IMR-90 (cell line): ENCODE results near the gene ZSCAN4. TPM values are rescaled to one million over a fixed set of nuclear protein-coding genes. Genes with fewer than 3 reads are reported as not detected.

Experiments used
- ATAC-seq: fragments of 200-7000 bp; cut with Tn5 transposase; 2 replicates; pipeline ENCODE4 v1.9.1; 2020; ENCODE audit warnings: low read depth, mild to moderate bottlenecking, moderate library complexity
- BruUV-seq: library from RNA; stranded (reverse); fragments of 400-500 nt; replicated peaks from 2 replicates; lab custom pipeline; 2021; lab: Mats Ljungman, UMichigan
- CTCF ChIA-PET: fragments of 300-600 bp; formaldehyde crosslinking; extraction: SDS; loops from one replicate; lab custom pipeline; 2021; ENCODE audit warnings: antibody characterized with exemption; lab: Yijun Ruan, JAX
- POLR2A ChIA-PET: fragments of 300-600 bp; sonication (Branson Sonifier 250); formaldehyde crosslinking; loops from one replicate; lab custom pipeline; 2022; ENCODE audit warnings: antibody characterized with exemption; ENCODE audit not compliant: unreplicated experiment; lab: Charles Lee
- DNase-seq: peaks from one replicate; pipeline ENCODE4 v3.0.0; 2013
- H2AFZ ChIP-seq: replicated peaks from 2 replicates; pipeline ENCODE3; 2013; ENCODE audit warnings: low read length, mild to moderate bottlenecking; ENCODE audit not compliant: poor library complexity
- H2AK5ac ChIP-seq: 2 replicates; pipeline ENCODE4 v1.6.1; 2013; ENCODE audit warnings: low read depth, low read length, inconsistent platforms
- H2AK9ac ChIP-seq: replicated peaks from 2 replicates; pipeline ENCODE3; 2013; ENCODE audit warnings: mild to moderate bottlenecking, low read depth, low read length, moderate library complexity; ENCODE audit not compliant: poor library complexity
- H2BK120ac ChIP-seq: 2 replicates; pipeline ENCODE4 v1.6.1; 2013; ENCODE audit warnings: low read depth, low read length, inconsistent platforms
- H2BK15ac ChIP-seq: 3 replicates; pipeline ENCODE4 v1.6.1; 2013; ENCODE audit warnings: low read depth, low read length, inconsistent platforms
- H2BK20ac ChIP-seq: 2 replicates; pipeline ENCODE4 v1.6.1; 2013; ENCODE audit warnings: low read depth, mild to moderate bottlenecking, inconsistent platforms, low read length, moderate library complexity
- H2BK5ac ChIP-seq: 2 replicates; pipeline ENCODE4 v1.6.1; 2013; ENCODE audit warnings: mild to moderate bottlenecking, low read depth, low read length, inconsistent platforms; ENCODE audit not compliant: poor library complexity, severe bottlenecking
- H3K14ac ChIP-seq: replicated peaks from 2 replicates; pipeline ENCODE4 v1.6.1; 2013; ENCODE audit warnings: low read depth, low read length, inconsistent platforms
- H3K18ac ChIP-seq: 2 replicates; pipeline ENCODE4 v1.6.1; 2013; ENCODE audit warnings: low read depth, low read length, control low read depth
- H3K23ac ChIP-seq: 2 replicates; pipeline ENCODE4 v1.6.1; 2013; ENCODE audit warnings: low read depth, low read length, inconsistent platforms
- H3K27ac ChIP-seq: 2 replicates; pipeline ENCODE4 v1.5.1; 2013; ENCODE audit warnings: mild to moderate bottlenecking, control low read depth, low read length; ENCODE audit not compliant: insufficient read depth
- H3K27me3 ChIP-seq: 2 replicates; pipeline ENCODE4 v1.6.1; 2013; ENCODE audit warnings: low read length; ENCODE audit not compliant: control insufficient read depth, insufficient read depth
- H3K36me3 ChIP-seq: 2 replicates; pipeline ENCODE4 v1.6.1; 2013; ENCODE audit warnings: low read length, mixed read lengths; ENCODE audit not compliant: control insufficient read depth, insufficient read depth
- H3K4ac ChIP-seq: 2 replicates; pipeline ENCODE4 v1.6.1; 2013; ENCODE audit warnings: low read depth, low read length, inconsistent platforms
- H3K4me1 ChIP-seq: 2 replicates; pipeline ENCODE4 v1.6.1; 2013; ENCODE audit warnings: low read length, mixed read lengths; ENCODE audit not compliant: control insufficient read depth, insufficient read depth
- H3K4me2 ChIP-seq: 2 replicates; pipeline ENCODE4 v1.6.1; 2013; ENCODE audit warnings: low read depth, mild to moderate bottlenecking, control low read depth, low read length, moderate library complexity
- H3K4me3 ChIP-seq: 2 replicates; pipeline ENCODE4 v1.5.1; 2013; ENCODE audit warnings: low read depth, mild to moderate bottlenecking, control low read depth, low read length, moderate library complexity; ENCODE audit not compliant: insufficient read depth
- H3K56ac ChIP-seq: 2 replicates; pipeline ENCODE4 v1.6.1; 2013; ENCODE audit warnings: low read length, inconsistent platforms; ENCODE audit not compliant: insufficient read depth; ENCODE audit errors: extremely low read depth
- H3K79me1 ChIP-seq, 2 experiments: 2 replicates each; pipeline ENCODE4 v1.6.1; 2013; ENCODE audit warnings: low read length in 2 of 2, inconsistent platforms in 1 of 2, low read depth in 1 of 2
- H3K9ac ChIP-seq: 2 replicates; pipeline ENCODE4 v1.6.1; 2013; ENCODE audit warnings: low read depth, low read length, control low read depth
- H3K9me1 ChIP-seq: 2 replicates; pipeline ENCODE4 v1.6.1; 2013; ENCODE audit warnings: low read length, inconsistent platforms; ENCODE audit not compliant: insufficient read depth
- H3K9me3 ChIP-seq: 2 replicates; pipeline ENCODE4 v1.6.1; 2013; ENCODE audit warnings: low read length; ENCODE audit not compliant: control insufficient read depth, insufficient read depth
- H4K20me1 ChIP-seq: 2 replicates; pipeline ENCODE4 v1.6.1; 2013; ENCODE audit warnings: low read length, inconsistent platforms; ENCODE audit not compliant: insufficient read depth
- H4K5ac ChIP-seq: 2 replicates; pipeline ENCODE4 v1.6.1; 2013; ENCODE audit warnings: mild to moderate bottlenecking, low read depth, low read length, control low read depth
- H4K8ac ChIP-seq, 2 experiments: 2 replicates each; pipeline ENCODE4 v1.6.1; 2013; ENCODE audit warnings: low read depth in 2 of 2, low read length in 2 of 2, control low read depth in 1 of 2, inconsistent platforms in 1 of 2
- H4K91ac ChIP-seq: 2 replicates; pipeline ENCODE4 v1.6.1; 2013; ENCODE audit warnings: low read depth, low read length, inconsistent platforms; ENCODE audit not compliant: insufficient read depth
- CHD1 ChIP-seq: IDR thresholded peaks from 2 replicates; pipeline ENCODE4 v1.6.1; 2012; ENCODE audit warnings: low read depth, low read length, improper control_type of control experiment
- CTCF ChIP-seq: conservative IDR thresholded peaks from 2 replicates; pipeline ENCODE4 v1.5.1; 2012; ENCODE audit warnings: mild to moderate bottlenecking, low read depth, low read length, improper control_type of control experiment
- ELK1 ChIP-seq: fragments of 150-350 bp; IDR thresholded peaks from 2 replicates; pipeline ENCODE4 v1.6.1; 2016; ENCODE audit warnings: low read depth, mild to moderate bottlenecking, low read length, moderate library complexity, borderline replicate concordance
- MAFK ChIP-seq: IDR thresholded peaks from 2 replicates; pipeline ENCODE4 v1.6.1; 2012; ENCODE audit warnings: low read depth, low read length, improper control_type of control experiment
- MAZ ChIP-seq: IDR thresholded peaks from 2 replicates; pipeline ENCODE4 v1.6.1; 2012; ENCODE audit warnings: low read depth, mild to moderate bottlenecking, low read length, improper control_type of control experiment, moderate library complexity, borderline replicate concordance
- MXI1 ChIP-seq: IDR thresholded peaks from 2 replicates; pipeline ENCODE4 v1.6.1; 2012; ENCODE audit warnings: low read depth, mild to moderate bottlenecking, low read length, moderate library complexity, borderline replicate concordance
- NFE2L2 ChIP-seq: fragments of 150-350 bp; IDR thresholded peaks from 2 replicates; pipeline ENCODE4 v1.6.1; 2016; ENCODE audit warnings: low read depth, mild to moderate bottlenecking, low read length
- POLR2A ChIP-seq: IDR thresholded peaks from 2 replicates; pipeline ENCODE4 v1.6.1; 2012; ENCODE audit warnings: mild to moderate bottlenecking, low read depth, low read length
- RAD21 ChIP-seq: IDR thresholded peaks from 2 replicates; pipeline ENCODE4 v1.6.1; 2012; ENCODE audit warnings: low read length, improper control_type of control experiment
- RCOR1 ChIP-seq: IDR thresholded peaks from 2 replicates; pipeline ENCODE4 v1.6.1; 2012; ENCODE audit warnings: mild to moderate bottlenecking, low read length, improper control_type of control experiment; ENCODE audit not compliant: insufficient replicate concordance
- RFX5 ChIP-seq: IDR thresholded peaks from 2 replicates; pipeline ENCODE4 v1.8.0; 2012; ENCODE audit warnings: low read depth, mild to moderate bottlenecking, low read length, moderate library complexity
- SMC3 ChIP-seq: fragments of 150-350 bp; IDR thresholded peaks from 2 replicates; pipeline ENCODE4 v1.6.1; 2016; ENCODE audit warnings: low read depth, mild to moderate bottlenecking, antibody characterized with exemption, low read length, moderate library complexity
- USF2 ChIP-seq: fragments of 150-350 bp; IDR thresholded peaks from 2 replicates; pipeline ENCODE4 v1.6.1; 2017; ENCODE audit warnings: mild to moderate bottlenecking, antibody characterized with exemption, low read length, low read depth
- WGBS, 2 experiments: methylation state at CpG; one replicate each; pipeline versions ENCODE4 v1.1.5 to v1.1.7; 2013; ENCODE audit warnings: missing lambda C conversion rate in 2 of 2; ENCODE audit not compliant: insufficient read length in 1 of 2; ENCODE audit errors: extremely low coverage in 2 of 2; 5-methylcytosine and 5-hydroxymethylcytosine counted together
- dilution Hi-C: fragments of 300-500 bp; cut with HindIII; formaldehyde crosslinking; loops from one replicate; pipeline ENCODE4 v1.14.3; 2018; ENCODE audit warnings: low sequenced_read_pairs; ENCODE audit not compliant: unreplicated experiment
- in situ Hi-C: fragments of 300-500 bp; cut with MboI; formaldehyde crosslinking; loops from 3 replicates; pipeline ENCODE4 v1.14.3; 2019; ENCODE audit warnings: low sequenced_read_pairs, inconsistent platforms, mixed read lengths
- intact Hi-C: fragments of 100-400 bp; cut with micrococcal nuclease; formaldehyde crosslinking; loops from 2 replicates; pipeline ENCODE4 v1.10.0; 2022
- polyA plus RNA-seq, 3 experiments: library from polyadenylated mRNA; depleted of rRNA; stranded (reverse); fragments of >200 nt; gene quantifications; 2 replicates each; pipeline ENCODE4 v1.2.3, GENCODE V29; 2012; ENCODE audit warnings: low replicate concordance in 1 of 3
- total RNA-seq: library from RNA; depleted of rRNA; stranded (reverse); fragments of >200 nt; gene quantifications from 2 replicates; pipeline ENCODE4 v1.2.3, GENCODE V29; 2012

Gene ZSCAN4
- total and polyA plus RNA-seq, 2 of the 4 experiments (the other 2 are of a cell fraction): not detected

GRCh38 chr19:57687363-57688010, 18.8 kb downstream of the ZSCAN4 start:
- Histone ChIP-seq H3K56ac (no peak overlapping the region), H3K4me2 (no peak overlapping the region), H4K5ac (no peak overlapping the region), H2AK9ac (no peak overlapping the region), H3K79me1 (peaks cover 52 to 63% of the 10 kb centered on the region in 2 experiments), H3K4me3 (no peak overlapping the region), H3K23ac (no peak overlapping the region), H3K27me3 (no peaks in the 10 kb centered on the region), H2BK15ac (no peak overlapping the region), H3K4me1 (peaks cover 3% of the 10 kb centered on the region), H2BK20ac (no peak overlapping the region), H4K8ac (no peak overlapping the region), H2AFZ (no peak overlapping the region), H3K4ac (no peak overlapping the region), H3K9me1 (no peaks in the 10 kb centered on the region), H2BK120ac (no peak overlapping the region), H3K9me3 (peaks cover 73% of the 10 kb centered on the region), H3K14ac (no peak overlapping the region), H3K27ac (no peak overlapping the region), H4K91ac (no peak overlapping the region), H3K36me3 (peaks cover 49% of the 10 kb centered on the region), H3K9ac (no peak overlapping the region), H4K20me1 (no peaks in the 10 kb centered on the region), H3K18ac (no peak overlapping the region), H2AK5ac (no peak overlapping the region), H2BK5ac (no peak overlapping the region)
- no peak for TF ChIP-seq RFX5
- TF ChIP-seq NFE2L2: no peak
- TF ChIP-seq SMC3: no peak
- TF ChIP-seq RAD21: no peak
- TF ChIP-seq MAFK: no peak
- no peak for TF ChIP-seq USF2
- TF ChIP-seq MAZ: no peak
- TF ChIP-seq CHD1: no peak
- no peak for TF ChIP-seq CTCF
- TF ChIP-seq RCOR1: no peak
- no peak for TF ChIP-seq ELK1
- no peak for TF ChIP-seq MXI1
- no peak for TF ChIP-seq POLR2A
- CTCF ChIA-PET: no interaction called here
- intact Hi-C loops (no loop called here), in situ Hi-C loops (no loop called here), dilution Hi-C loops (no loop called here)
- DNase-seq (no peak), ATAC-seq (no peak)
- no TSS peak for BruUV-seq
- POLR2A ChIA-PET: no interaction called here
- WGBS, 2 experiments: no CpG with 5 or more reads among the region's 12 CpGs
